Measurements from ENCODE around the gene SRGAP1.
"Not testable (repeated sequence)": the region's sequence is repeated elsewhere in the genome, so short reads cannot be mapped to it uniquely, and the experiment has no call there.

- not testable (repeated sequence) for TF ChIP-seq CTCF, POLR2AphosphoS5, POLR2A, EP300 (IDR thresholded peaks at IDR 0.05)
Measured at GRCh38 chr12:64166606-64167005, 322.1 kb downstream of the SRGAP1 start.

All from gastroesophageal sphincter (tissue), 3 donors.